Measurements from ENCODE around the gene TLE5. TPM values are rescaled to one million over a fixed set of nuclear protein-coding genes. Genes with fewer than 3 reads are reported as not detected.

The TLE5 gene
- total RNA-seq, 2 donors from 2014 or later = 166 to 254 TPM

- peak; percentile 58 to 78 (median 66) for TF ChIP-seq CTCF (IDR thresholded peaks at IDR 0.05)
- TF ChIP-seq POLR2A (IDR thresholded peaks at IDR 0.05) = no peak
- 59% methylated on average over 5 of the region's 5 CpGs; no CpG with 5 or more reads in 1 of the 2 donors for WGBS, 2 donors
- intact Hi-C loops (cut with DNase I) = loop anchor here (5.0 kb wide), 1 partner anchor 146 kb away; no protein-coding TSS in a partner anchor
- Histone ChIP-seq H3K4me1 (peaks cover 14% of the 10 kb centered on the region), H3K4me3 (no peak overlapping the region), H3K27ac (no peak overlapping the region), H3K27me3 (no peaks in the 10 kb centered on the region), H3K9me3 (no peaks in the 10 kb centered on the region), H3K36me3 (replicated peaks in 1 of 2; ENCODE audit: insufficient read depth in 1 of 2, low read depth in 2 of 2) (no peaks in the 10 kb centered on the region)
- DNase-seq (peak; percentile 63 to 70 (median 64)), ATAC-seq (peak; percentile 47)
Measured at GRCh38 chr19:3108775-3109174, 46.5 kb upstream of the TLE5 start.

GRCh38 chr19:3107658-3108057, 45.4 kb upstream of the TLE5 start:
- peaks cover 24% of the 10 kb centered on the region for H3K4me1 ChIP-seq
- no peaks in the 10 kb centered on the region for H3K27me3 ChIP-seq
- H3K36me3 ChIP-seq (replicated peaks in 1 of 2; ENCODE audit: insufficient read depth in 1 of 2, low read depth in 2 of 2) = no peaks in the 10 kb centered on the region
- H3K9me3 ChIP-seq = no peaks in the 10 kb centered on the region
- ATAC-seq = no peak
- intact Hi-C loops (cut with DNase I) = loop anchor here (5.0 kb wide), 1 partner anchor 145 kb away; no protein-coding TSS in a partner anchor
- H3K27ac ChIP-seq = no peak overlapping the region
- no peak overlapping the region for H3K4me3 ChIP-seq
- 81 to 95% methylated on average over 3 to 7 of the region's 7 CpGs for WGBS, 2 donors
- TF ChIP-seq CTCF (IDR thresholded peaks at IDR 0.05) (no peak), POLR2A (IDR thresholded peaks at IDR 0.05) (no peak)
- DNase-seq = no peak

- H3K27me3 ChIP-seq = no peaks in the 10 kb centered on the region
- no peaks in the 10 kb centered on the region for H3K36me3 ChIP-seq (replicated peaks in 1 of 2; ENCODE audit: insufficient read depth in 1 of 2, low read depth in 2 of 2)
- H3K9me3 ChIP-seq = no peaks in the 10 kb centered on the region
- intact Hi-C loops (cut with DNase I) = loop anchor here (5.0 kb wide), 1 partner anchor 144 kb away; no protein-coding TSS in a partner anchor
- ATAC-seq (no peak), DNase-seq (peak in 1 of 4 donors; percentile 4)
- H3K4me1 ChIP-seq = peaks cover 30% of the 10 kb centered on the region
- 93 to 95% methylated on average over 12 to 17 of the region's 17 CpGs for WGBS, 2 donors
- H3K27ac ChIP-seq = no peak overlapping the region
- TF ChIP-seq POLR2A (IDR thresholded peaks at IDR 0.05) = no peak
- no peak for TF ChIP-seq CTCF (IDR thresholded peaks at IDR 0.05)
- H3K4me3 ChIP-seq = no peak overlapping the region
Measured at GRCh38 chr19:3106509-3107141, 44.3 kb upstream of the TLE5 start.

GRCh38 chr19:3105641-3106508, 43.6 kb upstream of the TLE5 start:
- Histone ChIP-seq H3K9me3 (no peaks in the 10 kb centered on the region), H3K27ac (no peak overlapping the region), H3K36me3 (replicated peaks in 1 of 2; ENCODE audit: insufficient read depth in 1 of 2, low read depth in 2 of 2) (no peaks in the 10 kb centered on the region), H3K4me3 (no peak overlapping the region), H3K27me3 (no peaks in the 10 kb centered on the region), H3K4me1 (peaks cover 33% of the 10 kb centered on the region)
- intact Hi-C loops (cut with DNase I) = loop anchor here (5.0 kb wide), 1 partner anchor 144 kb away; no protein-coding TSS in a partner anchor
- ATAC-seq (no peak), DNase-seq (no peak)
- 82 to 86% methylated on average over 14 to 33 of the region's 33 CpGs for WGBS, 2 donors
- TF ChIP-seq POLR2A (IDR thresholded peaks at IDR 0.05) (no peak), CTCF (IDR thresholded peaks at IDR 0.05) (no peak)
